ENCODE measurements around the gene THYN1.

The THYN1 gene

GRCh38 chr11:134226806-134227325 is 26.3 kb downstream of the THYN1 start:
- no peak for TF ChIP-seq CTCF (IDR thresholded peaks at IDR 0.05; ENCODE audit: low read depth, low read length)
- H3K4me3 ChIP-seq (ENCODE audit: low read depth, low read length) = no peak overlapping the region

GRCh38 chr11:134224710-134225664 is 28.2 kb downstream of the THYN1 start:
- H3K4me3 ChIP-seq (ENCODE audit: low read depth, low read length) = peak overlapping the region; percentile 89
- no peak for TF ChIP-seq CTCF (IDR thresholded peaks at IDR 0.05; ENCODE audit: low read depth, low read length)

GRCh38 chr11:134223836-134224709 is 29.1 kb downstream of the THYN1 start, which contains the start of the genes NCAPD3 and VPS26B:
TSS of gene NCAPD3 (minus strand) at chr11:134223967. CDS start at chr11:134223926, 41 bp downstream.
TSS of gene VPS26B (plus strand) at chr11:134224671. CDS start at chr11:134225123, 452 bp downstream.
- H3K4me3 ChIP-seq (ENCODE audit: low read depth, low read length) = peak within 1 kb of the TSS; percentile 89
- TF ChIP-seq CTCF (IDR thresholded peaks at IDR 0.05; ENCODE audit: low read depth, low read length) = no peak

GRCh38 chr11:134223121-134223520 is 30.0 kb downstream of the THYN1 start:
- TF ChIP-seq CTCF (IDR thresholded peaks at IDR 0.05; ENCODE audit: low read depth, low read length) = no peak
- peak overlapping the region; percentile 89 for H3K4me3 ChIP-seq (ENCODE audit: low read depth, low read length)

- TF ChIP-seq CTCF (IDR thresholded peaks at IDR 0.05; ENCODE audit: low read depth, low read length) = no peak
- H3K4me3 ChIP-seq (ENCODE audit: low read depth, low read length) = no peak overlapping the region
Observed at GRCh38 chr11:134216816-134217215, 36.3 kb downstream of the THYN1 start.

GRCh38 chr11:134215836-134216235 is 37.3 kb downstream of the THYN1 start:
- H3K4me3 ChIP-seq (ENCODE audit: low read depth, low read length) = no peak overlapping the region
- TF ChIP-seq CTCF (IDR thresholded peaks at IDR 0.05; ENCODE audit: low read depth, low read length) = no peak
